ENCODE measurements around the gene SLC45A3. TPM values are rescaled to one million over a fixed set of nuclear protein-coding genes. Genes with fewer than 3 reads are reported as not detected.

Gene SLC45A3
- total RNA-seq, 1 donor from 2014 or later: 1.1 TPM

GRCh38 chr1:205672970-205673369, 7.3 kb downstream of the SLC45A3 start:
- H3K27me3 Mint-ChIP-seq (ENCODE audit: unreplicated experiment): no peaks in the 10 kb centered on the region
- no peak overlapping the region for H3K27ac Mint-ChIP-seq (ENCODE audit: unreplicated experiment)
- peaks cover 6% of the 10 kb centered on the region for H3K4me1 Mint-ChIP-seq (ENCODE audit: unreplicated experiment)
- no peaks in the 10 kb centered on the region for H3K9me3 Mint-ChIP-seq (ENCODE audit: unreplicated experiment)
- H3K4me3 Mint-ChIP-seq (ENCODE audit: unreplicated experiment): no peak overlapping the region
- no peak for DNase-seq (ENCODE audit: extremely low spot score, unreplicated experiment)
- no peak for TF ChIP-seq CTCF (IDR thresholded peaks at IDR 0.05)
- H3K36me3 Mint-ChIP-seq (ENCODE audit: unreplicated experiment): no peaks in the 10 kb centered on the region

- no peak for TF ChIP-seq CTCF (IDR thresholded peaks at IDR 0.05)
- no peak overlapping the region for H3K4me3 Mint-ChIP-seq (ENCODE audit: unreplicated experiment)
- no peak for DNase-seq (ENCODE audit: extremely low spot score, unreplicated experiment)
- no peaks in the 10 kb centered on the region for H3K27me3 Mint-ChIP-seq (ENCODE audit: unreplicated experiment)
- no peaks in the 10 kb centered on the region for H3K9me3 Mint-ChIP-seq (ENCODE audit: unreplicated experiment)
- H3K36me3 Mint-ChIP-seq (ENCODE audit: unreplicated experiment): no peaks in the 10 kb centered on the region
- H3K27ac Mint-ChIP-seq (ENCODE audit: unreplicated experiment): no peak overlapping the region
- H3K4me1 Mint-ChIP-seq (ENCODE audit: unreplicated experiment): peaks cover 6% of the 10 kb centered on the region
Observed at GRCh38 chr1:205672395-205672889, 7.9 kb downstream of the SLC45A3 start.

- no peak for TF ChIP-seq CTCF (IDR thresholded peaks at IDR 0.05)
- H3K4me1 Mint-ChIP-seq (ENCODE audit: unreplicated experiment): peaks cover 6% of the 10 kb centered on the region
- H3K4me3 Mint-ChIP-seq (ENCODE audit: unreplicated experiment): no peak overlapping the region
- H3K9me3 Mint-ChIP-seq (ENCODE audit: unreplicated experiment): no peaks in the 10 kb centered on the region
- no peaks in the 10 kb centered on the region for H3K36me3 Mint-ChIP-seq (ENCODE audit: unreplicated experiment)
- H3K27ac Mint-ChIP-seq (ENCODE audit: unreplicated experiment): no peak overlapping the region
- H3K27me3 Mint-ChIP-seq (ENCODE audit: unreplicated experiment): no peaks in the 10 kb centered on the region
- DNase-seq (ENCODE audit: extremely low spot score, unreplicated experiment): no peak
Observed at GRCh38 chr1:205670611-205671430, 9.5 kb downstream of the SLC45A3 start.

- H3K36me3 Mint-ChIP-seq (ENCODE audit: unreplicated experiment): no peaks in the 10 kb centered on the region
Observed at GRCh38 chr1:205670150-205670446, 10.2 kb downstream of the SLC45A3 start.

More at GRCh38 chr1:205670150-205670446, 10.2 kb downstream of the SLC45A3 start:
- no peak for DNase-seq (ENCODE audit: extremely low spot score, unreplicated experiment)
- no peak overlapping the region for H3K27ac Mint-ChIP-seq (ENCODE audit: unreplicated experiment)
- peaks cover 6% of the 10 kb centered on the region for H3K4me1 Mint-ChIP-seq (ENCODE audit: unreplicated experiment)
- H3K9me3 Mint-ChIP-seq (ENCODE audit: unreplicated experiment): no peaks in the 10 kb centered on the region
- TF ChIP-seq CTCF (IDR thresholded peaks at IDR 0.05): no peak
- no peak overlapping the region for H3K4me3 Mint-ChIP-seq (ENCODE audit: unreplicated experiment)
- no peaks in the 10 kb centered on the region for H3K27me3 Mint-ChIP-seq (ENCODE audit: unreplicated experiment)
